Right atrium auricular region (tissue), 2 donors: ENCODE data around the gene HPF1. TPM values are rescaled to one million over a fixed set of nuclear protein-coding genes. Genes with fewer than 3 reads are reported as not detected.
A peak's percentile ranks its signal among the peaks of the same experiment; 100 is the strongest.
"Not testable (repeated sequence)": the region's sequence is repeated elsewhere in the genome, so short reads cannot be mapped to it uniquely, and the experiment has no call there.

ENCODE experiments used
- DNase-seq: peaks from one replicate; pipeline ENCODE4 v3.0.0-alpha.2; 2019; ENCODE audit warnings: low spot score
- H3K27ac ChIP-seq, 2 donors: fragments of 200-600 bp; sonication (generic); 1 replicate in 1 of 2; 2 replicates in 1 of 2; pipeline ENCODE4 v1.5.1; 2016 to 2019
- H3K27me3 ChIP-seq, 2 donors: fragments of 200-600 bp; sonication (generic); one replicate each; pipeline versions ENCODE4 v1.5.1 to v1.6.0; 2017 to 2019
- H3K36me3 ChIP-seq: fragments of 200-600 bp; sonication (generic); one replicate; pipeline ENCODE4 v1.5.1; 2016
- H3K4me1 ChIP-seq, 2 donors: fragments of 200-600 bp; sonication (generic); one replicate each; pipeline versions ENCODE4 v1.5.1 to v1.6.0; 2017 to 2019
- H3K4me3 ChIP-seq, 2 donors: fragments of 200-600 bp; sonication (generic); 1 replicate in 1 of 2; 2 replicates in 1 of 2; pipeline ENCODE4 v1.5.1; 2017 to 2019; ENCODE audit warnings: mild to moderate bottlenecking in 1 of 2, moderate library complexity in 1 of 2
- H3K9me3 ChIP-seq, 2 donors: fragments of 200-600 bp; sonication (generic); one replicate each; pipeline ENCODE4 v1.5.1; 2019
- total RNA-seq, 2 donors: library from RNA; depleted of rRNA; stranded (reverse); fragments of >200 nt; gene quantifications; one replicate each; pipeline ENCODE4 v1.1.0, GENCODE V29; 2016
- TF ChIP-seq, protein P1 (sequence below), 2 donors: fragments of 200-600 bp; sonication (generic); IDR thresholded peaks; one replicate each; pipeline ENCODE4 v1.5.1; 2019; ENCODE audit warnings: antibody characterized with exemption in 2 of 2

HPF1 gene
- total RNA-seq: 10 to 100 TPM; 25.7 to 31.3 TPM

DNA sequence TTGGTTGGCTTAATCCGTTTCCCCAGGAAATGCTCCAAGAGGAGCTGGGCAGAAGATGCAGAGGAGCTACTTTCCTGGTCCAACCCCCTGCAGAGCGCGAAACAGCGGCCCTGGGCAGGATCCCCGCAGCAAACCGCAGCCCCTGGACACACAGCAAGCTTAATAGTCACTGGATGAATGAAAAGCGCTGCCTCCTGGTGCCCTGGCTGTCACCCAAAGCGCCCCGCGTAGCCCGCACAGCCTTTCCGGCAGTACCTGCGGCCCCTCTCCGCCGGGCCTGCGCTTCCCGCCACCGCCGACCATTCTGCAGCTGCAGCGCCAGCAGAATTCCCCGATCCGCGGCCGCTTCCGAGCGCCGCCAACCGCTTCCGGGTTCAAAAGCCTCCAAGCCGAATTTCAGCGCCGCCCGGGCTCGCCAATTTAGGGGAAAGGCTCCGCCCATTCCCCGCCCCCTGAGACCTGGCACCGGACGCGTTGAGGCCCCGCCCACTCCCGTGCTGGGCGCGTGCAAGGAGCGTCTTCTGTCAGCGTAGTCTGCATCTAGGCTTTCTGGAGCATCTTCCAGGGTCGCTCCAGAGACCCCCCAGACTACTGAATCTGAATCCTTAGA lies at the start of gene HPF1:
Gene HPF1 (minus strand): TSS at position 370 of the 610 bp plus-strand sequence. CDS start 67 bp downstream, at position 303.
- peaks cover 0 to 14% of the 10 kb centered on the region in 2 donors for H3K4me1 ChIP-seq
- H3K27me3 ChIP-seq: no peaks in the 10 kb centered on the region
- TF ChIP-seq, protein P1, sequence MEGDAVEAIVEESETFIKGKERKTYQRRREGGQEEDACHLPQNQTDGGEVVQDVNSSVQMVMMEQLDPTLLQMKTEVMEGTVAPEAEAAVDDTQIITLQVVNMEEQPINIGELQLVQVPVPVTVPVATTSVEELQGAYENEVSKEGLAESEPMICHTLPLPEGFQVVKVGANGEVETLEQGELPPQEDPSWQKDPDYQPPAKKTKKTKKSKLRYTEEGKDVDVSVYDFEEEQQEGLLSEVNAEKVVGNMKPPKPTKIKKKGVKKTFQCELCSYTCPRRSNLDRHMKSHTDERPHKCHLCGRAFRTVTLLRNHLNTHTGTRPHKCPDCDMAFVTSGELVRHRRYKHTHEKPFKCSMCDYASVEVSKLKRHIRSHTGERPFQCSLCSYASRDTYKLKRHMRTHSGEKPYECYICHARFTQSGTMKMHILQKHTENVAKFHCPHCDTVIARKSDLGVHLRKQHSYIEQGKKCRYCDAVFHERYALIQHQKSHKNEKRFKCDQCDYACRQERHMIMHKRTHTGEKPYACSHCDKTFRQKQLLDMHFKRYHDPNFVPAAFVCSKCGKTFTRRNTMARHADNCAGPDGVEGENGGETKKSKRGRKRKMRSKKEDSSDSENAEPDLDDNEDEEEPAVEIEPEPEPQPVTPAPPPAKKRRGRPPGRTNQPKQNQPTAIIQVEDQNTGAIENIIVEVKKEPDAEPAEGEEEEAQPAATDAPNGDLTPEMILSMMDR (IDR thresholded peaks at IDR 0.05): peak in 1 of 2 donors; percentile 43
- peak within 1 kb of the TSS; percentile 72 to 73 for H3K4me3 ChIP-seq
- H3K9me3 ChIP-seq: no peaks in the 10 kb centered on the region
- peak within 1 kb of the TSS; percentile 51 to 70 for H3K27ac ChIP-seq
- peaks cover 9% of the 10 kb centered on the region for H3K36me3 ChIP-seq
- peak; percentile 92 for DNase-seq

DNA sequence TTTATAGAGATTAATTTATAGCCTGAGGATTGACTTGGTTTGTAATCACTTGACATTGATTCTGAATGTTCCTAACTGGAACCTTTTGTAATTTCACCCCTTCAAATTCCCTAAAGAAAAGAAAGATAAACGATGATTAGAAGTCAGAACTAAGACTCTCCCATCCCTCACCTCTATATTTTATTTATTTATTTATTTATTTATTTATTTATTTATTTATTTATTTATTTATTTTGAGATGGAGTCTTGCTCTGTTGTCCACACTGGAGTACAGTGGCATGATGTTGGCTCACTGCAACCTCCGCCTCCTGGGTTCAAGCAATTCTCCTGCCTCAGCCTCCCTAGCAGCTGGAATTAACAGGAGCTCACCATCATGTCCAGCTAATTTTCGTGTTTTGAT lies 49.0 kb upstream of the HPF1 start:
- H3K36me3 ChIP-seq: not testable (repeated sequence)

DNA sequence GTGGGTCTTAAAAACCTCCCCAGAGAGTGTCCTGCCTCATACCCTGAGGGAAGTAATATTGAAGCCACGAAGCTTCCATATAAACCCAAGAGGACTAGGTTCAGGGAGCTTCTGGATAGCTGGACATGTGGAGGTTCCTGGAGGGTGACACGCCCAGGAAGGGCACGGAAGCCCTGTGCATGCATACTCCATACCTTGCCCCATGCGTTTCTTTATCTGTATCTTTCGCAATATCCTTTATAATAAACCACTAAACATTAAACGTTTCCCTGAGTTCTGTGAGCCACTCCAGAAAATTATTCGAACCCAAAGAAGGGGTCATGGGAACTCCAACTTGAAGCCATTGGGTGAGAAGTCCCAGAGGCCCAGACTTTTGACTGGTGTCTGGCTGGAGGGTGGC lies 45.7 kb upstream of the HPF1 start:
- Histone ChIP-seq H3K27me3 (no peaks in the 10 kb centered on the region), H3K4me1 (no peaks in the 10 kb centered on the region), H3K27ac (no peak overlapping the region), H3K4me3 (no peak overlapping the region), H3K36me3 (no peaks in the 10 kb centered on the region), H3K9me3 (peaks cover 0 to 5% of the 10 kb centered on the region in 2 donors)
- DNase-seq: no peak
- TF ChIP-seq, protein P1 (IDR thresholded peaks at IDR 0.05): no peak

More for the DNA sequence above, 49.0 kb upstream of the HPF1 start:
- not testable (repeated sequence) for H3K4me3 ChIP-seq, H3K4me1 ChIP-seq, DNase-seq, H3K27me3 ChIP-seq, H3K9me3 ChIP-seq, H3K27ac ChIP-seq

DNA sequence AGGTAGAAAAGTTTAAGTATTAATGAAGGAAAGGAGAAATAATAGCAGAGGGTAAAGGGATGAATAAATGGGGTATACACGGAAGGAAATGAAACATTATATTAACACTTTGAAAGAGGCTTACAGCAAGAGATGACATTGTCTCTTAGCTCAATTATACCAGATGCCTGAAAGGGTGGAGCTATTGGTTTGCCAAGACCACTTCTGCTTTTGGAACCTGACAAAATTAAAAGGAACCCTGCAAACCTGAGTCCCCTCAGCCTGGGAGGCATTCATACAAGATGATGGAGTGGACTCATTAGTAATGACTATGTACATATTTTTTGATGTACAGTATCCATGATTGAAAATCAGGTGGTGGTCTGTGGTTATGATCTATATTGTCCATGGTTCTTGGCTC lies 45.1 kb upstream of the HPF1 start:
- H3K4me3 ChIP-seq: no peak overlapping the region
- DNase-seq: no peak
- peaks cover 0 to 5% of the 10 kb centered on the region in 2 donors for H3K9me3 ChIP-seq
- TF ChIP-seq, protein P1 (IDR thresholded peaks at IDR 0.05): no peak
- H3K27me3 ChIP-seq: no peaks in the 10 kb centered on the region
- H3K36me3 ChIP-seq: no peaks in the 10 kb centered on the region
- no peaks in the 10 kb centered on the region for H3K4me1 ChIP-seq
- H3K27ac ChIP-seq: no peak overlapping the region

DNA sequence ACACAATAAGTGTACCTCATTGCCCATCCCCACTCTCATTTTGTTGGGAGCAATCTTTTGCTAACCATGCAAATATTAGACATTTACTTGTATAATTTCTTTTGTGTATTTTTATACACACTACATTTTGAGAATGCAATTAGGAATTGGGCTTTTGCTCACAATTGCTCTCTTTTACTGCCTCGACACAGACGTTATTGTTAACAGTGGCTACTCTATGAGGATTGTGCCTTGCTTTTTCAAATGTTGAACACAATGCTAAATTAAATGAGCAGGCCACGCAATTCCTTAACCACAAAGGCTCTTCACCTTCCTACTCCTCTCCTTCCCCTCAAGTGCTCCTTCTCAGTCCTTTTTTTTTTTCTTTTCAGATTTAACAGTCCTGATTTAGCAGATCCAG lies 42.8 kb upstream of the HPF1 start:
- H3K27me3 ChIP-seq: no peaks in the 10 kb centered on the region
- H3K4me1 ChIP-seq: no peaks in the 10 kb centered on the region
- H3K9me3 ChIP-seq: peaks cover 0 to under 1% of the 10 kb centered on the region in 2 donors
- no peak for DNase-seq
- H3K4me3 ChIP-seq: no peak overlapping the region
- no peaks in the 10 kb centered on the region for H3K36me3 ChIP-seq
- H3K27ac ChIP-seq: no peak overlapping the region
- TF ChIP-seq, protein P1 (IDR thresholded peaks at IDR 0.05): no peak

DNA sequence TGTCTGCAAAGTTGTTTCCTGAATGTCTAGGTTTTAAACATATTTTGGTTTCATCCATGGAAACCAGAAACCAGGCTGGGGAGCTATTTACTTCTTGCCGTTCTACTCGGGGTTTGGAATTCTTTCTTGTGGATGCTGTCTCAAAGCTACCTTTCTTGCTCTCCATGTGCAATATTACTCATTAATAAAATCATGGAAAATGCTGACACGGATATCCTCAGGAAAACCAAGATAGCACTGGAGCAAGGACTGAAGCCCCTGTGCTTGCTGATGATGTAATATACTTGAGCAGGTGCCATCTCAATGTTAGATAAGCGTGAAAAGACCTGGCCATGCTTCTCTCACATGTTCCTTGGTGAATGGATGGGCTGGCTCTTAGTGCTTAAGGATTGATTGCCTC lies 41.5 kb upstream of the HPF1 start:
- H3K27ac ChIP-seq: no peak overlapping the region
- no peaks in the 10 kb centered on the region for H3K9me3 ChIP-seq
- TF ChIP-seq, protein P1 (IDR thresholded peaks at IDR 0.05): no peak
- no peaks in the 10 kb centered on the region for H3K36me3 ChIP-seq
- DNase-seq: no peak
- no peaks in the 10 kb centered on the region for H3K27me3 ChIP-seq
- no peaks in the 10 kb centered on the region for H3K4me1 ChIP-seq
- H3K4me3 ChIP-seq: no peak overlapping the region
